Panc1 (cell line): ENCODE results near the gene PNPLA2. TPM values are rescaled to one million over a fixed set of nuclear protein-coding genes. Genes with fewer than 3 reads are reported as not detected.

ENCODE experiments used
- ATAC-seq: fragments of 200-7000 bp; cut with Tn5 transposase; 2 replicates; pipeline ENCODE4 v1.9.1; 2020; ENCODE audit warnings: mild to moderate bottlenecking, moderate library complexity
- BruUV-seq: library from RNA; stranded (reverse); fragments of 400-500 nt; replicated peaks from 2 replicates; lab custom pipeline; 2021; lab: Mats Ljungman, UMichigan
- CTCF ChIA-PET: fragments of 300-600 bp; sonication (Branson Sonifier 250); formaldehyde crosslinking; loops from one replicate; lab custom pipeline; 2022; ENCODE audit warnings: antibody characterized with exemption; lab: Charles Lee
- POLR2A ChIA-PET: fragments of 300-600 bp; sonication (Branson Sonifier 250); formaldehyde crosslinking; loops from one replicate; lab custom pipeline; 2022; ENCODE audit warnings: antibody characterized with exemption; lab: Charles Lee
- DNase-seq: peaks from one replicate; pipeline ENCODE4 v3.0.0-alpha.2; 2010; ENCODE audit warnings: low read depth, low spot score
- H3K27ac ChIP-seq: 2 replicates; pipeline ENCODE4 v1.5.1; 2011; ENCODE audit warnings: mild to moderate bottlenecking, low read length, inconsistent platforms
- H3K27me3 ChIP-seq: fragments of 200-500 bp; sonication (Bioruptor generic); 2 replicates; pipeline ENCODE4 v1.6.0; 2014; ENCODE audit warnings: low read length, inconsistent platforms; ENCODE audit not compliant: control insufficient read depth, insufficient read depth
- H3K36me3 ChIP-seq: fragments of 200-500 bp; sonication (Bioruptor generic); 2 replicates; pipeline ENCODE4 v1.5.1; 2014; ENCODE audit warnings: inconsistent platforms, mild to moderate bottlenecking, low read length, moderate library complexity; ENCODE audit not compliant: control insufficient read depth, insufficient read depth
- H3K4me1 ChIP-seq: 2 replicates; pipeline ENCODE4 v1.5.1; 2011; ENCODE audit warnings: inconsistent platforms, mild to moderate bottlenecking, low read length, moderate library complexity; ENCODE audit not compliant: control insufficient read depth, insufficient read depth
- H3K4me3 ChIP-seq, 2 experiments: 2 replicates each; pipeline ENCODE4 v1.5.1; 2011 to 2012; ENCODE audit warnings: low read depth in 2 of 2, low read length in 2 of 2, mild to moderate bottlenecking in 2 of 2, inconsistent platforms in 1 of 2, moderate library complexity in 1 of 2
- H3K9me3 ChIP-seq: fragments of 200-500 bp; sonication (Bioruptor generic); 2 replicates; pipeline ENCODE4 v1.5.1; 2014; ENCODE audit warnings: low read depth, mild to moderate bottlenecking, inconsistent platforms, low read length, moderate library complexity; ENCODE audit not compliant: control insufficient read depth, insufficient read depth
- POLR2AphosphoS5 ChIP-seq: IDR thresholded peaks from 2 replicates; pipeline ENCODE4 v1.6.1; 2012; ENCODE audit warnings: mild to moderate bottlenecking, low read depth, low read length, moderate library complexity
- SIN3A ChIP-seq: IDR thresholded peaks from 2 replicates; pipeline ENCODE4 v1.6.1; 2012; ENCODE audit warnings: low read depth, mild to moderate bottlenecking, low read length, moderate library complexity, borderline replicate concordance; ENCODE audit not compliant: insufficient read depth
- TCF7L2 ChIP-seq: IDR thresholded peaks from 2 replicates; pipeline ENCODE4 v1.6.1; 2011; ENCODE audit warnings: mild to moderate bottlenecking, low read depth, low read length, inconsistent platforms
- in situ Hi-C: cut with HindIII; loops from 2 replicates; pipeline ENCODE4 v1.10.0; 2016; ENCODE audit warnings: low sequenced_read_pairs, low pct_unique_long_range_greater_than_20kb
- intact Hi-C: fragments of 100-400 bp; cut with micrococcal nuclease; formaldehyde crosslinking; loops from one replicate; pipeline ENCODE4 v1.10.0; 2022; ENCODE audit not compliant: unreplicated experiment
- total RNA-seq: library from RNA; stranded (reverse); gene quantifications from one replicate; pipeline ENCODE4 v1.2.1, GENCODE V29; 2021; ENCODE audit not compliant: unreplicated experiment
- TF ChIP-seq, protein P1 (sequence below), 2 experiments: IDR thresholded peaks; 2 replicates each; pipeline ENCODE4 v1.6.1; 2011 to 2012; ENCODE audit warnings: low read depth in 2 of 2, control low read depth in 1 of 2, low read length in 1 of 2, mild to moderate bottlenecking in 1 of 2, moderate library complexity in 1 of 2; ENCODE audit not compliant: insufficient read depth in 1 of 2
- TF ChIP-seq, protein P2 (sequence below): fragments of 450-650 bp; IDR thresholded peaks from 2 replicates; pipeline ENCODE4 v1.5.1; 2017; ENCODE audit warnings: mild to moderate bottlenecking

Gene PNPLA2
- total RNA-seq, 1 experiment from 2014 or later: 244 TPM

DNA sequence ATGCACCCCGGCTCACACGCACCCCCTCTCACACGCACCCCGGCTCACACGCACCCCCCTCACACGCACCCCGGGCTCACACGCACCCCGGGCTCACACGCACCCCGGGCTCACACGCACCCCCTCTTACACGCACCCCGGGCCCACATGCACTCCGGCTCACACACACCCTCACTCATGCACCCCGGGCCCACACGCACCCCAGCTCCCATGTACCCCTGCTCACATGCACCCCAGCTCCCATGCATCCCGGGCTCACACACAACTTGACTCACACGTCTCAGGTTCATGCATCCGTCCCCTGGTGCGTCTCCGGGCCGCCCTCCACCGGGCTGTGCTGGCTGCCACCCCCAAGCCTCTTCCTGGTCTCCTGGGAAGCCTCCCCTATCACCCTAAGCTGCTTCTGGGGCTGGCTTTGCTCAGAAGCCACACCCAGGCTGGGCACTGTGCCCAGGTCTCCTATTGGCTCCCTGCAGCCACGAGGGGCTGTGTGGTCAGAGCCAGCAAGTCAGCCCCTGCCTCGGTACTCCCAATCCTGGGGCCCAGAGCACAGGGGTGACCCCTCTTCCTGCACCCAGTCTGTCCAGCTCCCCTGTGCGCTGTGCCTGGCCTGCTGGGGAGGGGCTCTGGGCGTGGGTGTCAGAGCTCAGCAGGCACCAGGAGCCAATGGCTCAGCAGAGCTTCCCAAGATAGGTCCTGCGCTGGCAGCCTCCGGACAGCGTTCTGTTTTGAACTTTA is 40.8 kb downstream of the PNPLA2 start:
- no TSS peak for BruUV-seq
- H3K27ac ChIP-seq: peak overlapping the region; percentile 31; the same call in 1 of the 2 replicates
- in situ Hi-C loops: no loop called here
- peak; percentile 8 for ATAC-seq
- no peak overlapping the region for H3K4me3 ChIP-seq
- H3K36me3 ChIP-seq: no peaks in the 10 kb centered on the region
- intact Hi-C loops: no loop called here
- TF ChIP-seq, protein P1, sequence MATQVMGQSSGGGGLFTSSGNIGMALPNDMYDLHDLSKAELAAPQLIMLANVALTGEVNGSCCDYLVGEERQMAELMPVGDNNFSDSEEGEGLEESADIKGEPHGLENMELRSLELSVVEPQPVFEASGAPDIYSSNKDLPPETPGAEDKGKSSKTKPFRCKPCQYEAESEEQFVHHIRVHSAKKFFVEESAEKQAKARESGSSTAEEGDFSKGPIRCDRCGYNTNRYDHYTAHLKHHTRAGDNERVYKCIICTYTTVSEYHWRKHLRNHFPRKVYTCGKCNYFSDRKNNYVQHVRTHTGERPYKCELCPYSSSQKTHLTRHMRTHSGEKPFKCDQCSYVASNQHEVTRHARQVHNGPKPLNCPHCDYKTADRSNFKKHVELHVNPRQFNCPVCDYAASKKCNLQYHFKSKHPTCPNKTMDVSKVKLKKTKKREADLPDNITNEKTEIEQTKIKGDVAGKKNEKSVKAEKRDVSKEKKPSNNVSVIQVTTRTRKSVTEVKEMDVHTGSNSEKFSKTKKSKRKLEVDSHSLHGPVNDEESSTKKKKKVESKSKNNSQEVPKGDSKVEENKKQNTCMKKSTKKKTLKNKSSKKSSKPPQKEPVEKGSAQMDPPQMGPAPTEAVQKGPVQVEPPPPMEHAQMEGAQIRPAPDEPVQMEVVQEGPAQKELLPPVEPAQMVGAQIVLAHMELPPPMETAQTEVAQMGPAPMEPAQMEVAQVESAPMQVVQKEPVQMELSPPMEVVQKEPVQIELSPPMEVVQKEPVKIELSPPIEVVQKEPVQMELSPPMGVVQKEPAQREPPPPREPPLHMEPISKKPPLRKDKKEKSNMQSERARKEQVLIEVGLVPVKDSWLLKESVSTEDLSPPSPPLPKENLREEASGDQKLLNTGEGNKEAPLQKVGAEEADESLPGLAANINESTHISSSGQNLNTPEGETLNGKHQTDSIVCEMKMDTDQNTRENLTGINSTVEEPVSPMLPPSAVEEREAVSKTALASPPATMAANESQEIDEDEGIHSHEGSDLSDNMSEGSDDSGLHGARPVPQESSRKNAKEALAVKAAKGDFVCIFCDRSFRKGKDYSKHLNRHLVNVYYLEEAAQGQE (IDR thresholded peaks at IDR 0.05; ENCODE audit: insufficient read depth in 1 of 2, low read depth in 2 of 2, low read length in 1 of 2): no peak
- TF ChIP-seq POLR2AphosphoS5: no peak
- TF ChIP-seq, protein P2, sequence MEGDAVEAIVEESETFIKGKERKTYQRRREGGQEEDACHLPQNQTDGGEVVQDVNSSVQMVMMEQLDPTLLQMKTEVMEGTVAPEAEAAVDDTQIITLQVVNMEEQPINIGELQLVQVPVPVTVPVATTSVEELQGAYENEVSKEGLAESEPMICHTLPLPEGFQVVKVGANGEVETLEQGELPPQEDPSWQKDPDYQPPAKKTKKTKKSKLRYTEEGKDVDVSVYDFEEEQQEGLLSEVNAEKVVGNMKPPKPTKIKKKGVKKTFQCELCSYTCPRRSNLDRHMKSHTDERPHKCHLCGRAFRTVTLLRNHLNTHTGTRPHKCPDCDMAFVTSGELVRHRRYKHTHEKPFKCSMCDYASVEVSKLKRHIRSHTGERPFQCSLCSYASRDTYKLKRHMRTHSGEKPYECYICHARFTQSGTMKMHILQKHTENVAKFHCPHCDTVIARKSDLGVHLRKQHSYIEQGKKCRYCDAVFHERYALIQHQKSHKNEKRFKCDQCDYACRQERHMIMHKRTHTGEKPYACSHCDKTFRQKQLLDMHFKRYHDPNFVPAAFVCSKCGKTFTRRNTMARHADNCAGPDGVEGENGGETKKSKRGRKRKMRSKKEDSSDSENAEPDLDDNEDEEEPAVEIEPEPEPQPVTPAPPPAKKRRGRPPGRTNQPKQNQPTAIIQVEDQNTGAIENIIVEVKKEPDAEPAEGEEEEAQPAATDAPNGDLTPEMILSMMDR: no peak
- TF ChIP-seq SIN3A: no peak
- no peak for TF ChIP-seq TCF7L2
- CTCF ChIA-PET: no interaction called here
- POLR2A ChIA-PET: interaction anchor here (1.3 kb wide), 1 partner anchor 55 kb away, joined by 3 read pairs; no protein-coding TSS in a partner anchor
- no peaks in the 10 kb centered on the region for H3K27me3 ChIP-seq
- H3K9me3 ChIP-seq: no peaks in the 10 kb centered on the region
- H3K4me1 ChIP-seq: peaks cover 63% of the 10 kb centered on the region
- DNase-seq: no peak

DNA sequence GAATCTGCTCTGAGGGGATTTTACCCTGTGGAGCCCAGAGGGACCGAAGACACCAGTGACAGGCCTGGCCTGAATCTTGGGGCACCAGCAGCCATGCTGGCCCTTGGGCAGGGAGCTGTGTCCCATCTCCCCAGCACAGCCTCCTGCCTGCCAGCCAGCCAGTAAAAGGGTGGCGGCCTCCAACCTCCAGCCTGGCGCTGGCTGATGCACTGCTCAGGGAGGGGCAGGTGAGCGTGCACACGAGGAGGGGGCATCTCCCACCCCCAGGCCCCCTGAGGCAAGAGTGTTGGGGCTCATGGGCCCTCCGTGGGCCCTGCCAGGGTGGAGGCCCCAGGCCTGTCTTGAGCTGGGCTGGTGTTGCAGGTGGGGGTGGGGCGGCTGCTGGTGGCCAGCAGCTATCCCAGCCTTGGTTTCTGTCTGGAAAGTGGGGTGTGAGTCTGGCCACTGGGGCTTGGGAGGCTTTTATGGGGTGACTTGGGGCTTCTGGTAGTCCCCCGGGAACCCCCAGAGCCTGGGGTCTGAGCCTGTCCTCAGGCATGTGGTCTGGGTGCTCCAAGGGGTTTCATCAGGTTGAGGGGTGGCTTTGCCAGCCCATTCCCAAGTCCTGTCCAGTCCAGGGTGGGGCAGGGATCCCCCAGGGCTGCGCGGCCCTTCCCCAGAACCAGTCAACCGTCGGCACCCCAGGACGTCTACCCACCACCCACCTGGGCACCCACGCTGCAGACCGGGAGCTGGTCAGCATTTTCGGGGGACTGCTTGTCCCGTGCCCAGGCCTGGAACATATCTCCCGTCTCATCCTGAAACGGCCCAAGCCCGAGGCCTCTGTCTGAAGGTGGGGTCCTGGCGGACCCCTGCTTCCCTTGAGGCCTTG is 41.8 kb downstream of the PNPLA2 start:
- ChIA-PET CTCF (interaction anchor here (0.6 kb wide), 1 partner anchor 91 kb away, joined by 3 read pairs; no protein-coding TSS in a partner anchor), POLR2A (interaction anchor here (0.6 to 1.3 kb wide), 2 partner anchors 56 to 339 kb away, joined by 3 read pairs; no protein-coding TSS in a partner anchor)
- BruUV-seq: no TSS peak
- peak; percentile 7; the same call in 1 of the 2 replicates for ATAC-seq
- no peak overlapping the region for H3K4me3 ChIP-seq
- in situ Hi-C loops (no loop called here), intact Hi-C loops (no loop called here)
- no peaks in the 10 kb centered on the region for H3K9me3 ChIP-seq
- peaks cover 72% of the 10 kb centered on the region for H3K4me1 ChIP-seq
- H3K27ac ChIP-seq: peak overlapping the region; percentile 31; the same call in 1 of the 2 replicates
- no peaks in the 10 kb centered on the region for H3K36me3 ChIP-seq
- H3K27me3 ChIP-seq: no peaks in the 10 kb centered on the region
- no peak for DNase-seq
- TF ChIP-seq, protein P1 (IDR thresholded peaks at IDR 0.05; ENCODE audit: insufficient read depth in 1 of 2, low read depth in 2 of 2, low read length in 1 of 2): no peak
- TF ChIP-seq TCF7L2: no peak
- TF ChIP-seq, protein P2: no peak
- no peak for TF ChIP-seq SIN3A
- TF ChIP-seq POLR2AphosphoS5: 0 out of 2 replicates have a peak, but pooled peaks have one; percentile 46
